ENCODE results near the gene KEAP1. TPM values are rescaled to one million over a fixed set of nuclear protein-coding genes. Genes with fewer than 3 reads are reported as not detected.
"Not testable (repeated sequence)": the region's sequence is repeated elsewhere in the genome, so short reads cannot be mapped to it uniquely, and the experiment has no call there.

The KEAP1 gene
- total RNA-seq = 91.4 and 97.7 TPM in 2 replicates

GRCh38 chr19:10503002-10503789, at the start of gene KEAP1:
Gene KEAP1, minus strand, starts transcription at chr19:10503356. Its CDS starts 3,323 bp downstream, at chr19:10500033.
- intact Hi-C loops (cut with micrococcal nuclease) = loop anchor here (2.0 to 5.0 kb wide), 3 partner anchors 81 to 368 kb away; partner anchors contain the start of genes CARM1, PDE4A and TMED1

- intact Hi-C loops (cut with micrococcal nuclease) = loop anchor here (1.0 kb wide), 2 partner anchors 47 to 148 kb away; no protein-coding TSS in a partner anchor
Measured at GRCh38 chr19:10552510-10553053, 49.4 kb upstream of the KEAP1 start.

GRCh38 chr19:10551698-10552301, 48.6 kb upstream of the KEAP1 start:
- intact Hi-C loops (cut with micrococcal nuclease) = no loop called here

- intact Hi-C loops (cut with micrococcal nuclease) = not testable (repeated sequence)
Measured at GRCh38 chr19:10551006-10551405, 47.9 kb upstream of the KEAP1 start.

GRCh38 chr19:10550336-10550735, 47.2 kb upstream of the KEAP1 start:
- intact Hi-C loops (cut with micrococcal nuclease) = no loop called here

GRCh38 chr19:10549733-10550132, 46.6 kb upstream of the KEAP1 start:
- intact Hi-C loops (cut with micrococcal nuclease) = no loop called here

GRCh38 chr19:10548746-10549276, 45.7 kb upstream of the KEAP1 start:
- intact Hi-C loops (cut with micrococcal nuclease) = no loop called here

- intact Hi-C loops (cut with micrococcal nuclease) = no loop called here
Measured at GRCh38 chr19:10546817-10547216, 43.7 kb upstream of the KEAP1 start.

GRCh38 chr19:10544753-10545251, 41.6 kb upstream of the KEAP1 start:
- intact Hi-C loops (cut with micrococcal nuclease) = no loop called here

GRCh38 chr19:10544242-10544752, 41.1 kb upstream of the KEAP1 start:
- intact Hi-C loops (cut with micrococcal nuclease) = no loop called here

GRCh38 chr19:10543420-10544241, 40.5 kb upstream of the KEAP1 start, which contains the start of gene ATG4D:
Gene ATG4D, plus strand, starts transcription at chr19:10543904. Its CDS starts 187 bp downstream, at chr19:10544091.
- intact Hi-C loops (cut with micrococcal nuclease) = loop anchor here (1.0 kb wide), 4 partner anchors 11 to 64 kb away; no protein-coding TSS in a partner anchor

- intact Hi-C loops (cut with micrococcal nuclease) = loop anchor here (1.0 kb wide), 4 partner anchors 11 to 64 kb away; no protein-coding TSS in a partner anchor
Measured at GRCh38 chr19:10543059-10543419, 39.9 kb upstream of the KEAP1 start.

GRCh38 chr19:10539016-10539415, 35.9 kb upstream of the KEAP1 start:
- intact Hi-C loops (cut with micrococcal nuclease) = not testable (repeated sequence)

- intact Hi-C loops (cut with micrococcal nuclease) = no loop called here
Measured at GRCh38 chr19:10538204-10538983, 35.2 kb upstream of the KEAP1 start.

GRCh38 chr19:10537668-10538067, 34.5 kb upstream of the KEAP1 start:
- intact Hi-C loops (cut with micrococcal nuclease) = no loop called here

- intact Hi-C loops (cut with micrococcal nuclease) = no loop called here
Measured at GRCh38 chr19:10535613-10536012, 32.5 kb upstream of the KEAP1 start.

GRCh38 chr19:10533646-10534386, 30.7 kb upstream of the KEAP1 start:
- intact Hi-C loops (cut with micrococcal nuclease) = no loop called here

- intact Hi-C loops (cut with micrococcal nuclease) = no loop called here
Measured at GRCh38 chr19:10532457-10532856, 29.3 kb upstream of the KEAP1 start.

- intact Hi-C loops (cut with micrococcal nuclease) = not testable (repeated sequence)
Measured at GRCh38 chr19:10526887-10527286, 23.7 kb upstream of the KEAP1 start.
